ENCODE measurements around the gene F10.

The F10 gene

DNA sequence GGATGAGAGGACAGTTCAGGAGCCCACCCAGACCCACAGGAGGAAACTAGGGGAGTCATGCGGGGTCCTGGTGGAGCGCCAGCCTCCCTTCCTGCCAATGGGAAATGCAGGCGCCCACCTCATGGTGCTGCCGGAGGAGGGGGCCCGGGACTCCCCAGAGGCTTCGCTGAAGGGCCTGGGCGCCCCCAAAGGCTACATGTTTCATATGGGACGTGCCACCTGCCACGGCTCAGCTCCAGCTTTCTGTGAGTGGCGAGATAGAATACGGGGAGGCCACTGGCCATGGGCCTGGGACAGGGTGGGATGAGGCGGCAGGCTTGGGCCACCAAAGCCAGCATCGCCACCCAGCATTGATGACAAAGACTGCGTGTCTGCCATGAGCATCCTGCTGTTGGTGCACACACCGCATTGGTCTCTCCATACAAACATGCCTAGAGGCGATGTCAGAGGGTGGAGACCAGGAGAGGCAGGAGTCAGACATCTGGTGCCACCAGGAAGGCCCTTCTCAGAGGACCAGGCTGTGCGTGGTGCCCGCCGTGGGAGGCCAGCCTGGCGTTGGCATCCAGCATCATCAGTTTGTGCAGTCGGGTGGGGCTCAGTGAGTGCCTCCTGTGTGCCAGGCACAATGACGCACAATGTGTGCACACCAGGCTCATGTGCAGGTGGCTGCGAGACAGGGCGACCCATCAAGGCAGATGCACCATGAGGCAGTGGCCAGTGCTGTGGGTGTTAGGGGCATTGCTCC is 1.2 kb upstream of the F10 start:
- H3K27me3 ChIP-seq (ENCODE audit: insufficient read depth, poor library complexity, severe bottlenecking), result peaks cover 2% of the 10 kb centered on the region
- H3K4me3 ChIP-seq (replicated peaks; ENCODE audit: insufficient read depth, low read length), result no peak overlapping the region
- H3K27ac ChIP-seq (replicated peaks), result no peak overlapping the region
- TF ChIP-seq POLR2AphosphoS5 (IDR thresholded peaks at IDR 0.05; ENCODE audit: low read depth) (no peak), GABPA (IDR thresholded peaks at IDR 0.05; ENCODE audit: low read depth) (no peak)
- no peak for DNase-seq (ENCODE audit: low read depth in 1 of 2, low spot score in 1 of 2)

GRCh38 chr13:113121928-113122471 is 599 bp upstream of the F10 start:
- DNase-seq (ENCODE audit: low read depth in 1 of 2, low spot score in 1 of 2), result no peak
- Histone ChIP-seq H3K27ac (replicated peaks) (no peak overlapping the region), H3K27me3 (ENCODE audit: insufficient read depth, poor library complexity, severe bottlenecking) (peaks cover 2% of the 10 kb centered on the region), H3K4me3 (replicated peaks; ENCODE audit: insufficient read depth, low read length) (no peak overlapping the region)
- no peak for TF ChIP-seq POLR2AphosphoS5 (IDR thresholded peaks at IDR 0.05; ENCODE audit: low read depth)
- TF ChIP-seq, protein P1, sequence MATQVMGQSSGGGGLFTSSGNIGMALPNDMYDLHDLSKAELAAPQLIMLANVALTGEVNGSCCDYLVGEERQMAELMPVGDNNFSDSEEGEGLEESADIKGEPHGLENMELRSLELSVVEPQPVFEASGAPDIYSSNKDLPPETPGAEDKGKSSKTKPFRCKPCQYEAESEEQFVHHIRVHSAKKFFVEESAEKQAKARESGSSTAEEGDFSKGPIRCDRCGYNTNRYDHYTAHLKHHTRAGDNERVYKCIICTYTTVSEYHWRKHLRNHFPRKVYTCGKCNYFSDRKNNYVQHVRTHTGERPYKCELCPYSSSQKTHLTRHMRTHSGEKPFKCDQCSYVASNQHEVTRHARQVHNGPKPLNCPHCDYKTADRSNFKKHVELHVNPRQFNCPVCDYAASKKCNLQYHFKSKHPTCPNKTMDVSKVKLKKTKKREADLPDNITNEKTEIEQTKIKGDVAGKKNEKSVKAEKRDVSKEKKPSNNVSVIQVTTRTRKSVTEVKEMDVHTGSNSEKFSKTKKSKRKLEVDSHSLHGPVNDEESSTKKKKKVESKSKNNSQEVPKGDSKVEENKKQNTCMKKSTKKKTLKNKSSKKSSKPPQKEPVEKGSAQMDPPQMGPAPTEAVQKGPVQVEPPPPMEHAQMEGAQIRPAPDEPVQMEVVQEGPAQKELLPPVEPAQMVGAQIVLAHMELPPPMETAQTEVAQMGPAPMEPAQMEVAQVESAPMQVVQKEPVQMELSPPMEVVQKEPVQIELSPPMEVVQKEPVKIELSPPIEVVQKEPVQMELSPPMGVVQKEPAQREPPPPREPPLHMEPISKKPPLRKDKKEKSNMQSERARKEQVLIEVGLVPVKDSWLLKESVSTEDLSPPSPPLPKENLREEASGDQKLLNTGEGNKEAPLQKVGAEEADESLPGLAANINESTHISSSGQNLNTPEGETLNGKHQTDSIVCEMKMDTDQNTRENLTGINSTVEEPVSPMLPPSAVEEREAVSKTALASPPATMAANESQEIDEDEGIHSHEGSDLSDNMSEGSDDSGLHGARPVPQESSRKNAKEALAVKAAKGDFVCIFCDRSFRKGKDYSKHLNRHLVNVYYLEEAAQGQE (IDR thresholded peaks at IDR 0.05; ENCODE audit: insufficient replicate concordance, low read depth), result no peak
- TF ChIP-seq SPI1 (IDR thresholded peaks at IDR 0.05; ENCODE audit: borderline replicate concordance, low read depth), result no peak
- TF ChIP-seq, protein P2, sequence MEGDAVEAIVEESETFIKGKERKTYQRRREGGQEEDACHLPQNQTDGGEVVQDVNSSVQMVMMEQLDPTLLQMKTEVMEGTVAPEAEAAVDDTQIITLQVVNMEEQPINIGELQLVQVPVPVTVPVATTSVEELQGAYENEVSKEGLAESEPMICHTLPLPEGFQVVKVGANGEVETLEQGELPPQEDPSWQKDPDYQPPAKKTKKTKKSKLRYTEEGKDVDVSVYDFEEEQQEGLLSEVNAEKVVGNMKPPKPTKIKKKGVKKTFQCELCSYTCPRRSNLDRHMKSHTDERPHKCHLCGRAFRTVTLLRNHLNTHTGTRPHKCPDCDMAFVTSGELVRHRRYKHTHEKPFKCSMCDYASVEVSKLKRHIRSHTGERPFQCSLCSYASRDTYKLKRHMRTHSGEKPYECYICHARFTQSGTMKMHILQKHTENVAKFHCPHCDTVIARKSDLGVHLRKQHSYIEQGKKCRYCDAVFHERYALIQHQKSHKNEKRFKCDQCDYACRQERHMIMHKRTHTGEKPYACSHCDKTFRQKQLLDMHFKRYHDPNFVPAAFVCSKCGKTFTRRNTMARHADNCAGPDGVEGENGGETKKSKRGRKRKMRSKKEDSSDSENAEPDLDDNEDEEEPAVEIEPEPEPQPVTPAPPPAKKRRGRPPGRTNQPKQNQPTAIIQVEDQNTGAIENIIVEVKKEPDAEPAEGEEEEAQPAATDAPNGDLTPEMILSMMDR (IDR thresholded peaks at IDR 0.05; ENCODE audit: insufficient read depth, low read length), result no peak
- no peak for TF ChIP-seq GABPA (IDR thresholded peaks at IDR 0.05; ENCODE audit: low read depth)

GRCh38 chr13:113123226-113124201 is 915 bp downstream of the F10 start:
- TF ChIP-seq, protein P2 (IDR thresholded peaks at IDR 0.05; ENCODE audit: insufficient read depth, low read length), result no peak
- TF ChIP-seq SPI1 (IDR thresholded peaks at IDR 0.05; ENCODE audit: borderline replicate concordance, low read depth), result no peak
- no peak for TF ChIP-seq GABPA (IDR thresholded peaks at IDR 0.05; ENCODE audit: low read depth)
- TF ChIP-seq, protein P1 (IDR thresholded peaks at IDR 0.05; ENCODE audit: insufficient replicate concordance, low read depth), result no peak
- no peak for TF ChIP-seq POLR2AphosphoS5 (IDR thresholded peaks at IDR 0.05; ENCODE audit: low read depth)
- Histone ChIP-seq H3K27me3 (ENCODE audit: insufficient read depth, poor library complexity, severe bottlenecking) (peaks cover 6% of the 10 kb centered on the region), H3K4me3 (replicated peaks; ENCODE audit: insufficient read depth, low read length) (no peak overlapping the region), H3K27ac (replicated peaks) (no peak overlapping the region)
- no peak for DNase-seq (ENCODE audit: low read depth in 1 of 2, low spot score in 1 of 2)
